ENCODE measurements around the gene KIF13A.
"Not testable (repeated sequence)": the region's sequence is repeated elsewhere in the genome, so short reads cannot be mapped to it uniquely, and the experiment has no call there.

KIF13A gene

DNA sequence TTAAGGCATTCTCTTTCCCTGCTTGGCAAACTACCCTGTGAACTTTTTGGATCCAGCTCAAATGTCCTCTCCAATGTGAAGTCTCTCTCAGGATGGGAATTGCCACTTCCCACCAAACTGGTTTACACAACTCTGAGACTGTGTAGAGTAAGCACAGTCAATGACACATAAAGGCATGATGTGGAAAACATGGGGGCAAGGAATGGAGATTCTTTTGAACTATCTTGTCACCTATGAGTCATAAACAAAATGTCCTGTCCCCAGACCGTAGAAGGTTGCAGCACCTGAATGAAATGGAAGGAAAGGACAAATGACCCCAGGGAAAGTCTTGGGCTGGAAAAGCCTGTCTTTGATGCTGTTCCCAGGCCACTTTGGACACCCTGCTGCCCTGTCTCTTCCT is 11.0 kb upstream of the KIF13A start:
- peak; percentile 29 for DNase-seq (ENCODE audit: low read depth)

DNA sequence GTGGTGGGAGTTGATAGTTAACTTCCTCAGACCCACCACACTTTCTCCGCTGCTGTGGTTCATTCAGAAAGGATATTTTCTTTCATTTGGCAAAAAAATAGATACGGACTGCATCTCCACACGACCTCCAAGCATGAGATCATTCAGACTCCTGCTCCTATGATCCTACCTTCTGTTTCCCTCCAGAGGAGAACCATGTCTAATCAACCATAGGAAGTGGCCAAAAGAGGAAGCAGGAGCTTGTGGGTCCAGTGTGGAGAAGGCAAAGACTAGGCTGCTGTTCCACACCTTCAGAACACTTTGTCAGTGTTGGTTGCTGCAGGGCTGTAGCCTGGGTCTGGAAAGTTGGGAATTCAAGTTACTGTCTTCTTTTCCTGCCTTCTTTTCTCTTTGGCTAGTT is 10.6 kb upstream of the KIF13A start:
- no peak for DNase-seq (ENCODE audit: low read depth)

DNA sequence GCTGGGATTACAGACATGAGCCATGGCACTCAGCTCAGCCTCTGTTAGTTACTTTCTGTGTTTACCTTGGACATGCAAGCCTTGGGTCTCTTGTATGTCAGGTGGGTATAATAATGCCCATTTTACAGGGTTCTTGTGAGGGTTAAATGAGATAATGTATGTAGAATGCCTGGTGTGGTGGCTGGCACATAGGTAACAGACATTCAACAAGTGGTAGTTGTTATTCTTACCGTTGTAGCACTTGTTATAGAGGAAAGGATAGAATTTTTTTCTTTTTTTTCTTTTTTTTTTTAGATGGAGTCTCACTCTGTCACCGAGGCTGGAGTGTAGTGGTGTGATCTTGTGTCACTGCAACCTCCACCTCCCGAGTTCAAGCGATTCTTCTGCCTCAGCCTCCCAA is 8.0 kb upstream of the KIF13A start:
- no peak for DNase-seq (ENCODE audit: low read depth)

DNA sequence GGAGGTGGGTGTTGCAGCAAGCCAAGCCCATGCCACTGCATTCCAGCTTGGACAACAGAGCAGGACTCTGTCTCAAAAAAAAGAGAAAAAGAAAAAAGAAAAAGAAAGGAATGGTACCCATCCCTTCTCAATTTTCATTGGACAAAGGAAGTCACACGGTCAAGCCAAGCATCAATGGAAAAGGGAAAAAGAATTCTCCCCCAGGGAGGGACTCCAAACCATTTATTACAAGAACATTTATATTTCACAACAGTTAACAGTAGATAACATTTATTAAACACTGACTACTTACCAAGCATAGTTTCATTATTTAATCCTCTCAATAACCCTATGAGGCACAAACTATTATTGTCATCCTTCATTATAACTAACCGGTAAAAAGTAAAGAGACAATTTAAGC is 6.6 kb upstream of the KIF13A start:
- DNase-seq (ENCODE audit: low read depth): no peak

DNA sequence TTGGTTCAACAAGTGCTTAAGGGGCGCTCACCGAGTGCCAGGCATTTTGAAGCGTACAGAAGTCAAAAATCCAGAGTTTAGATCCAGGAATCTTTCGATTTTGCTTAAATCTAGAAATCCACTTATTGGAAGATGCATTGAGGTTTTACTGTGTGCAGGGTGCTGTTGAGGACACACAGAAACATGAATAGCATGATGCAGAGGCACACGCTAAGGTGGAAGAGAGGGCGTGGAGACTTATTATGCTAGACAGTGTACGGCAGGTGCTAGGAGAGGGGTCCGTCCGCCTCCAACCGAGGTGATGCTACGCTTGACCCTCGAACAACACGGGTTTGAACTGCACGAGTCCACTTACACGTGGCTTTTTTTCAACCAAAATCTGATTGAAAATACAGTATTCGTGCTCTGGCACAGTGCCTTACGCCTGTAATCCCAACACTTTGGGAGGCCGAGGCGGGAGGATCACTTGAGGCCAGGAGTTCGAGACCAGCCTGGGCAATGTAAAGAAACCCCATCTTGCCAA is 1.0 kb upstream of the KIF13A start:
- DNase-seq (ENCODE audit: low read depth): no peak

DNA sequence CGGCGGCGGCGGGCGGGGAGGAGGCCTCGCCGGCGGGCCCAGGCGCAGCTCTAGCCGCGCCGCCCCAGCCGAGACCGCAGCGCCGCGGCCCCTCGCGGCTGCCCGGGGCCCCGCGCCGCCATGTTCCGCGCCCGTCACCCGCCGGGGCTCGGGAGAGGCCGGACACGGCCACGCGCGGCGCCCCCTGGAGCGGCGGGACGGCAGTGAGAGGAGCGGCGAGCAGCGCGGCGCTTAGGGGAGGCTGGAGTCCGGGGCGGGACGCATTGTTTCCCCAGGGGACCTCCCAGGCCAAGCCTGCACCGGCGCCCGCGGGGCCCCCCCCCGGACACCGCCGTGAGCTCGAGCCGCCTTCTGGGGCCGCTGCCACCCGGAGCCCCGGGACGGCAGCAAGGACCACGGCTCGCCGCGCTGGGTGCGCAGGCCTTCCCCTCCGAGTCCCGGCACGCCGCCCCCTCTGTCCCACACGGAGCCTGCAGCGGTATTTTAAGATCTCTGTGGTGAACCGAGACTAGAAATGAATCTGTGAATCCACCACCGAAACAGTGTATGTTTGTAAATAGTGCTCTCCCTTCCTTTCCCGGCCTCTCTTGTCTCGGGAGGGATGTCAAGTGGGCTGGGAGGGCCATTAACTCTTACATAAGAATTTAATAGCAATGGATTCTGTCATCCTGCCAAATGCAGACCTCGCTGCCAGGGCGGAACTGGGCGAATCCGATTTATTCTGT is 424 bp upstream of the KIF13A start:
- peak; percentile 75 for DNase-seq (ENCODE audit: low read depth)

DNA sequence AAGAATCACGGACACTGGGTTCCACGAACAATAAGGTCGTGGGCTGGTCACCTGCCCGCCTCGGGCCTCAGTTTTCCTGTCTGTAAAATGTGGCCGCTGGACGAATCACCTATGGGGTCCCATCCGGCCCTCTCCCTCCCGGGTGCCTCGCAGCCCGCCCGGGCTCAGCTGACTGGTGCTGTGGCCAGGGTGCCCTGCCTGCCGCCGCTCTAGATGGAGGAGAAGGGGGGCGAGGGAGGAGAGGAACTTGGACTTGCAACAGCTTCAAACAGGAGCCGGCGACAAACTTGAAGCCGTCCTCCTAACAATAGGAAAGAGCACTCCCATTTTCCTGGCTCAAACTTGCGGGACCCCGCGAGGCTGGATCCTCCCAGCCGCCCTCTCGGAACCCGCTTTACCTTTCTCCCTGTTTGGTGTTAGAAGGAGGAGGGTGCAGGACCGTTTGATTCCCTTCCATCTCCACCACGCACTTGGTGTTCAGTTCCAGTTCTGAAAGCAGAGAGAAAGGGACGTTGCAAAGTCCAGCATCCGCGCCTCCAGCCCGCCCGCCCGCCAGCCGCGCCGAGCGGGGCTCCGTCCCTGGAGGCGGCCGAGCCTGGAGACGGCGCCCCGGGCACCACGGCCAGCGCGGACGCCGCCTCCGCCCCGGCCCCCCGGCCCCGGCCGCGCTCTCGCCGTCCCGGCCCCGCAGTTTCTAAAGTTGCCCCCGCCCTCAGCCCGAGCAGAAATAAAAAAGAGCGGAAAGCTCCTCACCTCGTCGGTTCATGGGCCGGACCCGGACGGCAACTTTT is 584 bp downstream of the KIF13A start:
- peak; percentile 72 for DNase-seq (ENCODE audit: low read depth)

DNA sequence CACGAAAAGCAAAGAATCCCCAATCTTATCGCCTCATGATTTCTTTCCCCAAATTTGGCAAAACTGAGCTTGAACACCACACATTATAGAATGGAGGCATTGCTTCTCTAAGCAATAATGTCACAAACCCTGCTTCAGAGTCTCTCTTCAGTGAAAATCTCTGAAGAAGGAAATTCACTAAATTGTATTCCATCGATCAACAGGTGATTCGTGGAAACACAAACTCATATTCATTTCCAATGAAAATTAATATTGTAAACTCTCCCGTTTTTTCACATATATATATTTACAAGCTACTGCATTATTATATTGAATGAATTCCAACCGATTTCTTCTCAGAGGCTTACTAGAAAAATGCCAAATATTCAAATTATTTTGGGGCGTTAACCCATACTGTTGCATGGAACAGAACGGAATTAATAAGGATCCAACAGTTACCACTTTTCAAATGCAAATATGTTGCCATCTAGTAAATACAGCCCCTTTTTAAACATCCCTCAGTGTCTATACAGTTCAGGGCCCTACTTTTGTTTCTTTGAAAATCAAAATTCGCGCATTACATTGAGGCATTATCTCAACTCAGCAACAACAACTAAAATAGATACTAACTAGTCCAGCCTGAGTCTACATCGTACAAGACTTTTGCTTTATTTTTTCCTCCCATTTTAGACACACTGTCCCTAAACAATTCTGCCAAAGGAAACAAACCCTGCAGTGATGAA is 1.3 kb downstream of the KIF13A start:
- DNase-seq (ENCODE audit: low read depth): no peak

DNA sequence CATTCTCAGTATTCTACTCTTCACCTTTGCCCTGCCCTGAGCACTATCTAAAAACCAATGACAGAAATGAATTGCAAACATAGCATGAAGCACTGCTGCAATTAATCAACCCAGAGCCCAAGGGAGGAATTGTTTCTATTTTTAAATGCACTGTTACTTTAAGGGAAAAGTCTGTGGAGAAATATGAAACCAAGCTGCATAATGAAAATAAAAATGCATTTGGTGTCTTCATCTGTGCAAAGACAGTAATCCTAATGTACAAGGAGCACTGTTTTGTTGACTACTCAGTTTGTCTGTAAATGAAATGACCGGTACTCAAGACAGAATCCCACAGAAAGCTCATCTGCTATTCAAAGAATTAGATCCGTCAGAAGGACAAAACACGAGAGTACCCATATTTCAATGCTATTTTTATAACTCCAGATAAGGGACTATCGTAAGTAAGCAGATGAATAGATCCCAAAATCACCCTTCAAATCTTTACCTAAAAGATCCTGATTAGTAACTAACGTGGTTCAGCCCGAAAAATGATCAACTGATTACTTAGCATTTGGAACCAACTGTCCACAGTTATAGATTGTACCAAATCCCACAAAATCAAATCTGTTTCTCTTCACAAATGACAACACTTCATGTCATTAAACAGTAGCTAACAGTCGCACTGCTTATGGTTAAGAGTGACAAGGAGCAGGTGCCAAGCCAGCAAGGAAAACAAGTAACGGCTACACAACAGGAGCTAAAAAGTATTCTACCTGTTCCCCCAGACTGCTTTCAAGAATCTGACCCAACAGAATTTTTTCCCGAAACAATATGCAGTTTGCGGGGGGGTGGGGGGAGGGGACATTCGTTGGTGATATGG is 2.4 kb downstream of the KIF13A start:
- DNase-seq (ENCODE audit: low read depth): no peak

DNA sequence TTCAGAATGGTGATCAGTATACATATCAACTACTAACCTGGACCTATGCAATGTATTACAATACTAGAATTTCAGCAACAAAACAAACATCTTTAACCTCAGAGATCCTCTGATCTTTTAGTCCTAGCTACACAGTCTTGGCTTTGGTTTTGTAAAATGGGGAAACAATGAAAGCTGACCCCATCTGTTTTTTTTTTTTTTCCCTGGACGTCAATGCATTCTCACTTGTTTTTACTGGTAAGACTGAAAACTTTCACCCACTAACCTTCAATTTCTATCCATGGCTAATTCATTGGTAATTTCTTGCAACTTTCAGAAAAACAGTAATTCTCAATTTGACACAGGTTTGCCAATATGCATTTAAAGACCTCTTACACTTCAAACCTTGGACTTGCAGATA is 3.0 kb downstream of the KIF13A start:
- no peak for DNase-seq (ENCODE audit: low read depth)

DNA sequence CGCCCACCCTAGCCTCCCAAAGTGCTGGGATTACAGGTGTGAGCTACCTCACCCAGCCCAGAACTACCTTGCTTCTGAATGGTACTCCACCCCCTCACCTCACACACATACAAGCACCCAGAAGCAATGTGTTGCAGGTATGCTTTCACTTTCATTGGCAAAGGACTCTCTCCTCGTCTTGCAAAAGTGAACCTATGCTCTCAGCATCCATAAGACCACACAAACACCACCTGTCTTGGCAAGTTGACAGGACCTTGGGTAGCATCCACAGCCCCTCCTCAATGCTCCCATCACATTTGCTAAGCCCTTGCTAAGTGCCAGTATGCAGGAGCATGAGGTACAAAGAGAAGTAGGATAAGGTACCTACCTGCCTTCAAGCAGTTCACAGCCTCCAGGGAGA is 3.7 kb downstream of the KIF13A start:
- DNase-seq (ENCODE audit: low read depth): no peak

DNA sequence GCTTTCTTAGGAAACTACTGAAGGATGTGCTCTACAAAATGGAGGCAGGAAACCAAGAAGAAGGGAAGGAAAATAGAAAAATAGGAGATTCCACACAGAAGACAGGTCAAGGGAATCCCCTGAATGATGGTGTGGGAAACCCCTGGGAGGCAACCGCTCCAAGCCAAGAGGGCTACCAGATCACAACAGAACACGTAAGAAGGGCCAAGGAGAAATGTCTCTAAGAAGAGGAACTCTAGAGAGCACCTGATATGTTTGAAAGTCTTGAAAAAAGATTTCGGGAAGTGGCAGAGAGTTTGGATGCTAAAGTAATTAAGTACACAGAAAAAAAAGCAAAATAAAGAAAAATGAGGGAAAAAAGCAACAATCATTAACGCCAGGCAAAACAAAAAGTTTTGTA is 7.1 kb downstream of the KIF13A start:
- no peak for DNase-seq (ENCODE audit: low read depth)

DNA sequence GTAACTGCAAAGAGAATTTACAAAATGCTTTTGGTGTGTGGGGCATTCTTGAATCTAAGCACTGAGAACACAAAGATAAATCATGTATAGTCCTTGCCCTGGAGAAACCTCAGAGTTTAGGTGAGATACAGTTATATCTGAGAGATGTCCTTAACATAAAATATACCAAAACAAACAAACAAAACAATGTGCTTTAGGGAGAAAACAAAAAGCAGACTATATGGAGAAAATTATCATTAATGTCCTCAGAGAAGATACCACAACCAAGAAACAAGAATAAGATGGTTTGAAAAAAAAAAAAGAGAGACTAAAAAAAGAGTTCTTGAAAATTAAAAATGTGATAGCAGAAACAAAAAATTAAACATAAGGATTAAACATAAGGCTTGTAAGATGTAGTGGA is 8.0 kb downstream of the KIF13A start:
- no peak for DNase-seq (ENCODE audit: low read depth)

DNA sequence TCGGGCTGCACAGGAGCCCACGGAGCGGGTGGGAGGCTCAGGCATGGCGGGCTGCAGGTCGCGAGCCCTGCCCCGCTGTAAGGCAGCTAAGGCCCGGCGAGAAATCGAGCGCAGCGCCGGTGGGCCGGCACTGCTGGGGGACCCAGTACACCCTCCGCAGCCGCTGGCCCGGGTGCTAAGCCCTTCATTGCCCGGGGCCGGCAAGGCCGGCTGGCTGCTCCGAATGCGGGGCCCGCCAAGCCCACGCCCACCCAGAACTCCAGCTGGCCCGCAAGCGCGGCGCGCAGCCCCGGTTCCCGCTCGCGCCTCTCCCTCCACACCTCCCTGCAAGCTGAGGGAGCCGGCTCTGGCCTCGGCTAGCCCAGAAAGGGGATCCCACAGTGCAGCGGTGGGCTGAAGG is 11.2 kb downstream of the KIF13A start:
- DNase-seq (ENCODE audit: low read depth): not testable (repeated sequence)

DNA sequence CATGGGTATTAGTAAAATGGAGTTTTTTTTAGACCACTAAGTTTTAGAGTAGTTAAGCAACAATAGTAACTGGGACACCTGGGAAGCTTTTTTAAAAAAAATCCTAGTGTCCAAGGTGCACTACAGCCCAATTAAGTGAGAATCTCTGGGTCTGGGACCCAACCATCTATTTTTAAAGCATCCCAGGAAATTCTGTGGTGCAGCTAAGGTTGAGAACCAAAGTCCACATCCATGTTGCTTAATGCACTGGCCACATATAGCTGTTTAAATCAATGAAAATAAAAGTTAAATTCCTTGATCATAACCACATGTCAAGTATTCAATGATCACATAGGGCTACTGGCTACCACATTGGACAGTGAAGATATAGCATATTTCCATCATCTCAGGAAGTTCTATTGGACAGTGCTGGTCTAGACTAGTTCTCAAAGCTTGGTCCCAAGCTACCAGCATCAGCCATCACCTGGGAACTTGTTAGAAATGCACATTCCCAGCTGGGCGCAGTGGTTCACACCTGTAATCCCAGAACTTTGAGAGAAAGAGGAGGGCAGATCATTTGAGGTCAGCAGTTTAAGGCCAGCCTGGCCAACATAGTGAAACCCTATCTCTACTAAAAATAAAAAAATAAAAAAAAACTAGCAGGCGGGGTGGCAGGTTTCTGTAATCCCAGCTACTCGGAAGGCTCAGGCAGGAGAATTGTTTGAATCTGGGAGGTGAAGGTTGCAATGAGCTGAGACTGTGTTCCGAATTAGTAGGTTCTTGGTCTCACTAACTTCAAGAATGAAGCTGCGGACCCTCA is 12.7 kb downstream of the KIF13A start:
- no peak for DNase-seq (ENCODE audit: low read depth)

DNA sequence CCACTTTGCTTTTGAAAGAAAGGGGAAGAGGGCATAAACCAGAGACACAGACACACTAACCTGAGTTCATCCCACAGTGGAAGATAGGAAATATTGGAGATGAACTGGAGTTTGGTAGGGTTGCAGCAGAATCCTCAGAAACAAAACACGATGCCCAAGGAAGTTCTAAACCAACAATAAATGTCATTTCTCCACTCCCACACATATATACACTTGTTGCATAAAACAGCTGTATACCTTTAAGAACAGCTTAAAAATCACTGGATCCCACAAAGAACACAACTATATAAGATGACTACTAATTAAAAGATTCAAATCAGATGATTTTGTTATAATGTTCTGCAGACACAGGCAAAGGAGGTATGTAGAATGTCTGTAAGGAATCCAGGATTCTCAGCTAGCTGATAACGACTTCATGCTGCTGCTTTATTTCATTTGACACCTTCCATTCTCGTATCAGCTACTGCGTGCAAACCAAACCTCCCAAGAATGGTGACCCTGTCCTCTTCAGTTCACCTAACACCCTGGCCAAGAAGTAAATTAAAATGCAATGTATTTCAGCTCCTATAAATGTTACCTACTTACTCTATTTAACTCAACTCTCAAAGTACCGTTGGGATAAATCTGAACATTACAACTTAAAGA is 14.3 kb downstream of the KIF13A start:
- DNase-seq (ENCODE audit: low read depth): no peak

DNA sequence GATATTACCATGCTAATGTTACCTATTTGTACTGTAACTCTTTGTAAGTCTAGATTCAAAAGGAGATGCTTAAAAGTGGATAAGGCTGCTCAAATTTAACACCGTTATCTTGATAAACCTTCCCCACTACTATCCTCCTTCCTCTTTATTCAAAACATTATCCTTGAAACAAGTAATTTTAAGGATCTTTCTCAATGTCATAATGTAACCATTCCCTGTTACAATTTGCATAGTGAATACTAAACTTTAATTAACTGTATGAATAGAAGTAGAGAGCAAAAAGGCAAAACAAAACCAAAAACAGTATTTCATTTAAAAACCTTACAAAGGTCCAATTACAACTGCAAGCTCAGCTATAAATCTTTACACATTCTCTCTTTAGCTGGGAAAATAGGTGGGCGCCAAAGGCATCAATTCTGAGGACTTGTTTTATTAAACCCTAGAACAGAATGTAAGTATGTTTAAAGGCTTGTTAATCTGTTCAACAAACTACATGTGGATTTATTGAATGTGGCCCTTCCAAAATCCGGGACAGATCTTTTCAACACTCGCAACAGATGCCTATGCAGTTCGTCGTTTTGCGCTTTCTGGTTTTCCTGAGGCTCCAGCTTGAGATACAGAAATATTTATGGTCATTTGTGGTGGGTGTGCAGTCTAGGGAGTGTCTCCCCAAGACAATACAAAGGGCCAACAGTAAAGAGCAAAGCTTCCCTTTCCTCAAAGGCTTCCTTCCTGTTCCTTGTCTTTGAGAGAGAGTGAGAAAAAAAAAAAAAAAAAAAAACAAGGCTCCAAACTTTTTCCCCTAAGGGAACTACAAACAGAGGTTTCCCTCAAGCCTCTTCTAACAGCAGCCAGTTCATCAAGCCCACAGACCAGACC is 15.1 kb downstream of the KIF13A start:
- no peak for DNase-seq (ENCODE audit: low read depth)

DNA sequence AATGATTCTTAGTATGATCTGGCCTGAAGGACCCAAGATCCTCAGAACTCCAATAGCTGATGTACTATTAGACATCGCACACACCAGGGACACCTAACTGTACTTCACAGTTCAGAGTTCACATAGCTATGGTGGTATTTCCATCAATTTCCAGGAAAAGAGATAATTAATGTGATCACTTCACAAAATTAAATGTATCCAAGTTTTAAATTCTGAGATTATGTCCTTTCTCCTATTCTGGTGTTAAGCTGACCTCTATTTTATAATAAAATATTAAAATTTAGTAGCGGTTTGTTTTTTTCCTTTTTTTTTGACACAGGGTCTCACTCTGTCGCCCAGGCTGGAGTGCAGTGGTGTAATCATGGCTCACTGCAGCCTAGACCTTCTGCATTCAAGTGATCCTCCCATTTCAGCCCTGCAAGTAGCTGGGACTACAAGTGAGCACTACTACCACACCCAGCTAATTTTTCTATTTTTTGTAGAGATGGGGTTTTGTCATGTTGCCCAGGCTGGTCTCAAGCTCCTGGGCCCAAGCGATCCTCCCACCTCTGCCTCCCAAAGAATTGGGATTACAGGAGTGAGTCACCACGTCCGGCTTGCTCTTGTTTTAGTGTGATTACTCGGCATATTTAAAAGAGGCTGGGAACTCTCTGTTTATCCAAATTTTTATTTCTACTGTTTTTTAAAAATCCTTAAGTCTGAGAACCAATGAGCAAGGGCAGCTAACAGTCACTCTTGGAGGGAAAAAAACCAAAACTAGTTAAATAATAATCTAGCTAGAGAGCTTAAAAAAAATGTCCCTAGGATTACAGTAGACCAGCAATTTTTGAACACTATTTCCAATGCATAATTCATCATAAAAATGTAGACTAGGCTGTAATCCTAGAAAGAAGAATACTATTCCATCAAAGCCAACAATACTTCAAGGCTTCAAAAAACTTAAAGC is 16.0 kb downstream of the KIF13A start:
- DNase-seq (ENCODE audit: low read depth): peak; percentile 81

All from ELR (cell line).